Liver (tissue), 9 donors: ENCODE measurements around the gene NNMT. TPM values are rescaled to one million over a fixed set of nuclear protein-coding genes. Genes with fewer than 3 reads are reported as not detected.

ENCODE experiments used
- DNase-seq: peaks from one replicate; pipeline ENCODE4 v3.0.0-alpha.2; 2017; ENCODE audit warnings: low spot score
- H3K27ac ChIP-seq, 2 donors: one replicate each; pipeline ENCODE4 v1.7.0; 2013; ENCODE audit warnings: inconsistent platforms in 2 of 2, low read length in 2 of 2, control low read depth in 1 of 2, low read depth in 1 of 2, mild to moderate bottlenecking in 1 of 2
- H3K27me3 ChIP-seq, 4 donors: one replicate each; pipeline versions ENCODE4 v1.6.1 to v1.7.0; 2013; ENCODE audit warnings: low read length in 3 of 4, inconsistent platforms in 1 of 4, mild to moderate bottlenecking in 1 of 4, moderate library complexity in 1 of 4; ENCODE audit not compliant: control insufficient read depth in 4 of 4, insufficient read depth in 4 of 4
- H3K36me3 ChIP-seq, 4 donors: one replicate each; pipeline versions ENCODE4 v1.6.1 to v1.7.0; 2013; ENCODE audit warnings: low read length in 3 of 4, mild to moderate bottlenecking in 3 of 4, low read depth in 1 of 4, moderate library complexity in 1 of 4; ENCODE audit not compliant: control insufficient read depth in 4 of 4, insufficient read depth in 3 of 4
- H3K4me1 ChIP-seq, 4 donors: one replicate each; pipeline versions ENCODE4 v1.6.1 to v1.7.0; 2013; ENCODE audit warnings: low read length in 3 of 4, mild to moderate bottlenecking in 3 of 4, moderate library complexity in 1 of 4; ENCODE audit not compliant: control insufficient read depth in 4 of 4, insufficient read depth in 4 of 4
- H3K4me3 ChIP-seq, 3 donors: one replicate each; pipeline versions ENCODE4 v1.6.1 to v1.7.0; 2013; ENCODE audit warnings: low read length in 3 of 3, control low read depth in 1 of 3, low read depth in 1 of 3, mild to moderate bottlenecking in 1 of 3
- H3K9ac ChIP-seq, 2 donors: one replicate each; pipeline ENCODE4 v1.7.0; 2013; ENCODE audit warnings: low read length in 2 of 2, mild to moderate bottlenecking in 2 of 2, moderate library complexity in 2 of 2, control low read depth in 1 of 2, low read depth in 1 of 2
- H3K9me3 ChIP-seq, 4 donors: one replicate each; pipeline versions ENCODE4 v1.6.1 to v1.7.0; 2013; ENCODE audit warnings: low read length in 3 of 4; ENCODE audit not compliant: control insufficient read depth in 4 of 4
- CTCF ChIP-seq: fragments of 150-350 bp; IDR thresholded peaks from 2 replicates; pipeline ENCODE4 v1.5.1; 2017; ENCODE audit warnings: improper control_type of control experiment, low read depth, low read length; ENCODE audit not compliant: missing input control
- EGR1 ChIP-seq, 2 donors: IDR thresholded peaks; 2 replicates each; pipeline ENCODE4 v1.6.1; 2016 to 2018; ENCODE audit warnings: antibody characterized with exemption in 2 of 2, low read depth in 2 of 2
- FOXA1 ChIP-seq: IDR thresholded peaks from 2 replicates; pipeline ENCODE4 v1.6.1; 2016; ENCODE audit warnings: antibody characterized with exemption
- FOXA2 ChIP-seq: IDR thresholded peaks from 2 replicates; pipeline ENCODE4 v1.6.1; 2016; ENCODE audit warnings: antibody characterized with exemption
- GABPA ChIP-seq, 2 donors: IDR thresholded peaks in 1 of 2; conservative IDR thresholded peaks in 1 of 2; 2 replicates each; pipeline ENCODE4 v1.6.1; 2016; ENCODE audit warnings: antibody characterized with exemption in 2 of 2, mild to moderate bottlenecking in 1 of 2, moderate library complexity in 1 of 2
- HNF4A ChIP-seq, 2 donors: conservative IDR thresholded peaks; 2 replicates each; pipeline ENCODE4 v1.6.1; 2016; ENCODE audit warnings: antibody characterized with exemption in 2 of 2, mild to moderate bottlenecking in 2 of 2
- HNF4G ChIP-seq: IDR thresholded peaks from 2 replicates; pipeline ENCODE4 v1.6.1; 2016; ENCODE audit warnings: antibody characterized with exemption
- JUND ChIP-seq, 2 donors: IDR thresholded peaks; 2 replicates each; pipeline ENCODE4 v1.6.1; 2016; ENCODE audit warnings: antibody characterized with exemption in 2 of 2
- NR2F2 ChIP-seq: IDR thresholded peaks from 2 replicates; pipeline ENCODE4 v1.6.1; 2016; ENCODE audit warnings: antibody characterized with exemption
- RAD21 ChIP-seq, 2 donors: IDR thresholded peaks; 2 replicates each; pipeline ENCODE4 v1.6.1; 2016; ENCODE audit warnings: antibody characterized with exemption in 2 of 2, mild to moderate bottlenecking in 2 of 2
- RXRA ChIP-seq, 2 donors: IDR thresholded peaks; 2 replicates each; pipeline ENCODE4 v1.6.1; 2017 to 2018; ENCODE audit warnings: antibody characterized with exemption in 2 of 2, mild to moderate bottlenecking in 1 of 2
- TAF1 ChIP-seq: conservative IDR thresholded peaks from 2 replicates; pipeline ENCODE4 v1.6.1; 2016; ENCODE audit warnings: antibody characterized with exemption, mild to moderate bottlenecking
- YY1 ChIP-seq: IDR thresholded peaks from 2 replicates; pipeline ENCODE4 v1.6.1; 2016; ENCODE audit warnings: antibody characterized with exemption, mild to moderate bottlenecking
- WGBS: extraction: QIAGEN DNeasy Blood & Tissue Kit; methylation state at CpG from one replicate; pipeline ENCODE4 v1.1.7; 2013; 5-methylcytosine and 5-hydroxymethylcytosine counted together
- polyA plus RNA-seq, 2 donors: library from polyadenylated mRNA; stranded (reverse) in 1 of 2; unstranded in 1 of 2; fragments of 200-250 nt in 1 of 2; fragments of >200 nt in 1 of 2; fragmentation: Nextera tagmentation in 1 of 2; extraction: Ambion mirVana in 1 of 2; gene quantifications; one replicate each; pipeline versions ENCODE4 v1.2.1 to v1.2.3, GENCODE V29; 2013 to 2015
- total RNA-seq, 2 donors: library from RNA; depleted of rRNA; stranded (reverse); fragments of >200 nt; gene quantifications; one replicate each; pipeline ENCODE4 v1.2.3, GENCODE V29; 2014
- TF ChIP-seq, protein P1 (sequence below): IDR thresholded peaks from 2 replicates; pipeline ENCODE4 v1.6.1; 2016; ENCODE audit warnings: antibody characterized with exemption
- TF ChIP-seq, protein P2 (sequence below): IDR thresholded peaks from 2 replicates; pipeline ENCODE4 v1.6.1; 2016; ENCODE audit warnings: antibody characterized with exemption
- TF ChIP-seq, protein P3 (sequence below): IDR thresholded peaks from 2 replicates; pipeline ENCODE4 v1.6.1; 2016; ENCODE audit warnings: antibody characterized with exemption, mild to moderate bottlenecking
- donor health status: healthy.
- donor health status: healthy.
- donor health status: healthy.
- donor health status: healthy.
- donor health status: healthy.

The NNMT gene
- total and polyA plus RNA-seq, 4 donors, result 0.47 to 3,724 (median 2,877) TPM

GRCh38 chr11:114350022-114350421, 53.8 kb downstream of the NNMT start:
- Histone ChIP-seq H3K27me3 (no peaks in the 10 kb centered on the region), H3K27ac (no peak overlapping the region), H3K4me3 (no peak overlapping the region), H3K9ac (no peak overlapping the region), H3K36me3 (no peaks in the 10 kb centered on the region), H3K9me3 (no peaks in the 10 kb centered on the region), H3K4me1 (peaks cover 3 to 26% (median 17%) of the 10 kb centered on the region in 4 donors)
- no peak for TF ChIP-seq RAD21 (IDR thresholded peaks at IDR 0.05)
- no peak for TF ChIP-seq RXRA (IDR thresholded peaks at IDR 0.05)
- TF ChIP-seq YY1, result no peak
- no peak for TF ChIP-seq FOXA2
- no peak for TF ChIP-seq EGR1 (IDR thresholded peaks at IDR 0.05; ENCODE audit: low read depth in 2 of 2)
- no peak for TF ChIP-seq FOXA1
- no peak for TF ChIP-seq HNF4G
- DNase-seq, result no peak
- 95% methylated on average over 10 of the region's 10 CpGs for WGBS

DNA sequence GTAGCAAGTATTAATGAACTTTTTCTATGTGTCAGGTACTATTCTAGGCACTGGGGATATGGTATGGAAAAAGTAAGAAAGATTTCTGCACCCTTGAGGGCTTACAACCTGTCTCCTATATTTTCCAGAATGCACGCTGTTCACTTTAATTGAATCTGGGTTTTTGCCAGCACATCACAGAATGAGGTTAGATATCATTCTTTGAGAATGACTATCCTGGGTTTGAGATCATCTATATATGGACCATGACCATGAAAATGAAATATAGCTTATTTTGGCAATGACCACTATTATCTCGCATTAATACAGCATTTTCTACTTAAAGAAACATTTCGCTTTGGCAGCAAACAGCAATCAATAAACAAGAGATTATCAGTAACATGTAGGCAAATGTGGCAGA, 57.2 kb downstream of the NNMT start:
- WGBS, result 89% methylated on average over 3 of the region's 3 CpGs
- Histone ChIP-seq H3K27ac (no peak overlapping the region), H3K27me3 (no peaks in the 10 kb centered on the region), H3K9me3 (no peaks in the 10 kb centered on the region), H3K9ac (no peak overlapping the region), H3K36me3 (no peaks in the 10 kb centered on the region), H3K4me3 (no peak overlapping the region), H3K4me1 (peaks cover 0 to 2% (median 0%) of the 10 kb centered on the region in 4 donors)
- DNase-seq, result no peak
- TF ChIP-seq GABPA (IDR thresholded peaks at IDR 0.05 in 1 of 2, conservative IDR thresholded peaks at IDR 0.05 in 1 of 2), result no peak
- TF ChIP-seq FOXA2, result no peak
- TF ChIP-seq TAF1, result no peak
- TF ChIP-seq, protein P1, sequence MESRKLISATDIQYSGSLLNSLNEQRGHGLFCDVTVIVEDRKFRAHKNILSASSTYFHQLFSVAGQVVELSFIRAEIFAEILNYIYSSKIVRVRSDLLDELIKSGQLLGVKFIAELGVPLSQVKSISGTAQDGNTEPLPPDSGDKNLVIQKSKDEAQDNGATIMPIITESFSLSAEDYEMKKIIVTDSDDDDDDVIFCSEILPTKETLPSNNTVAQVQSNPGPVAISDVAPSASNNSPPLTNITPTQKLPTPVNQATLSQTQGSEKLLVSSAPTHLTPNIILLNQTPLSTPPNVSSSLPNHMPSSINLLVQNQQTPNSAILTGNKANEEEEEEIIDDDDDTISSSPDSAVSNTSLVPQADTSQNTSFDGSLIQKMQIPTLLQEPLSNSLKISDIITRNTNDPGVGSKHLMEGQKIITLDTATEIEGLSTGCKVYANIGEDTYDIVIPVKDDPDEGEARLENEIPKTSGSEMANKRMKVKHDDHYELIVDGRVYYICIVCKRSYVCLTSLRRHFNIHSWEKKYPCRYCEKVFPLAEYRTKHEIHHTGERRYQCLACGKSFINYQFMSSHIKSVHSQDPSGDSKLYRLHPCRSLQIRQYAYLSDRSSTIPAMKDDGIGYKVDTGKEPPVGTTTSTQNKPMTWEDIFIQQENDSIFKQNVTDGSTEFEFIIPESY, result no peak
- no peak for TF ChIP-seq HNF4G
- TF ChIP-seq, protein P2, sequence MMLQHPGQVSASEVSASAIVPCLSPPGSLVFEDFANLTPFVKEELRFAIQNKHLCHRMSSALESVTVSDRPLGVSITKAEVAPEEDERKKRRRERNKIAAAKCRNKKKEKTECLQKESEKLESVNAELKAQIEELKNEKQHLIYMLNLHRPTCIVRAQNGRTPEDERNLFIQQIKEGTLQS, result no peak
- no peak for TF ChIP-seq RAD21 (IDR thresholded peaks at IDR 0.05)
- TF ChIP-seq RXRA (IDR thresholded peaks at IDR 0.05), result no peak
- TF ChIP-seq, protein P3, sequence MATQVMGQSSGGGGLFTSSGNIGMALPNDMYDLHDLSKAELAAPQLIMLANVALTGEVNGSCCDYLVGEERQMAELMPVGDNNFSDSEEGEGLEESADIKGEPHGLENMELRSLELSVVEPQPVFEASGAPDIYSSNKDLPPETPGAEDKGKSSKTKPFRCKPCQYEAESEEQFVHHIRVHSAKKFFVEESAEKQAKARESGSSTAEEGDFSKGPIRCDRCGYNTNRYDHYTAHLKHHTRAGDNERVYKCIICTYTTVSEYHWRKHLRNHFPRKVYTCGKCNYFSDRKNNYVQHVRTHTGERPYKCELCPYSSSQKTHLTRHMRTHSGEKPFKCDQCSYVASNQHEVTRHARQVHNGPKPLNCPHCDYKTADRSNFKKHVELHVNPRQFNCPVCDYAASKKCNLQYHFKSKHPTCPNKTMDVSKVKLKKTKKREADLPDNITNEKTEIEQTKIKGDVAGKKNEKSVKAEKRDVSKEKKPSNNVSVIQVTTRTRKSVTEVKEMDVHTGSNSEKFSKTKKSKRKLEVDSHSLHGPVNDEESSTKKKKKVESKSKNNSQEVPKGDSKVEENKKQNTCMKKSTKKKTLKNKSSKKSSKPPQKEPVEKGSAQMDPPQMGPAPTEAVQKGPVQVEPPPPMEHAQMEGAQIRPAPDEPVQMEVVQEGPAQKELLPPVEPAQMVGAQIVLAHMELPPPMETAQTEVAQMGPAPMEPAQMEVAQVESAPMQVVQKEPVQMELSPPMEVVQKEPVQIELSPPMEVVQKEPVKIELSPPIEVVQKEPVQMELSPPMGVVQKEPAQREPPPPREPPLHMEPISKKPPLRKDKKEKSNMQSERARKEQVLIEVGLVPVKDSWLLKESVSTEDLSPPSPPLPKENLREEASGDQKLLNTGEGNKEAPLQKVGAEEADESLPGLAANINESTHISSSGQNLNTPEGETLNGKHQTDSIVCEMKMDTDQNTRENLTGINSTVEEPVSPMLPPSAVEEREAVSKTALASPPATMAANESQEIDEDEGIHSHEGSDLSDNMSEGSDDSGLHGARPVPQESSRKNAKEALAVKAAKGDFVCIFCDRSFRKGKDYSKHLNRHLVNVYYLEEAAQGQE, result no peak
- no peak for TF ChIP-seq EGR1 (IDR thresholded peaks at IDR 0.05; ENCODE audit: low read depth in 2 of 2)
- no peak for TF ChIP-seq HNF4A (conservative IDR thresholded peaks at IDR 0.05)
- TF ChIP-seq JUND (IDR thresholded peaks at IDR 0.05), result no peak
- TF ChIP-seq NR2F2, result no peak
- no peak for TF ChIP-seq CTCF
- no peak for TF ChIP-seq YY1
